GM12878 (cell line): Measurements from ENCODE around the gene DNASE2B. TPM values are rescaled to one million over a fixed set of nuclear protein-coding genes. Genes with fewer than 3 reads are reported as not detected.

Experiments used
- ATAC-seq: fragments of 200-7000 bp; cut with Tn5 transposase; 3 replicates; pipeline ENCODE4 v1.9.1; 2020; ENCODE audit warnings: mild to moderate bottlenecking, moderate library complexity
- BruUV-seq: library from RNA; stranded (reverse); fragments of 400-500 nt; replicated peaks from 2 replicates; lab custom pipeline; 2021; lab: Mats Ljungman, UMichigan
- CTCF ChIA-PET: fragments of 300-600 bp; sonication (Branson Sonifier 250); formaldehyde crosslinking; extraction: SDS; loops from one replicate; lab custom pipeline; 2021; ENCODE audit warnings: inconsistent platforms; lab: Yijun Ruan, JAX
- POLR2A ChIA-PET: fragments of 350-600 bp; formaldehyde crosslinking; extraction: SDS; loops from one replicate; lab custom pipeline; 2021; ENCODE audit warnings: inconsistent platforms; lab: Charles Lee
- RAD21 ChIA-PET: fragments of 300-600 bp; sonication (Branson Sonifier 250); formaldehyde crosslinking; loops from one replicate; lab custom pipeline; 2023; ENCODE audit warnings: antibody characterized with exemption; ENCODE audit not compliant: unreplicated experiment; lab: Charles Lee
- SMC1A ChIA-PET: fragments of 300-600 bp; sonication (Branson Sonifier 250); formaldehyde crosslinking; loops from one replicate; lab custom pipeline; 2023; ENCODE audit not compliant: unreplicated experiment, uncharacterized antibody; lab: Charles Lee
- DNase-seq: peaks from one replicate; pipeline ENCODE4 v3.0.0-alpha.2; 2011; ENCODE audit warnings: low read depth, low spot score
- FAIRE-seq: peaks from 3 replicates; lab custom pipeline; 2011; peaks lifted over from hg19 to GRCh38; lab: Jason Lieb, UNC
- H2AFZ ChIP-seq: 2 replicates; pipeline ENCODE4 v1.6.0; 2011; ENCODE audit warnings: low read depth, low read length, control low read depth; ENCODE audit not compliant: control insufficient read depth
- H3K27ac ChIP-seq: 2 replicates; pipeline ENCODE4 v1.5.1; 2011; ENCODE audit warnings: control low read depth; ENCODE audit not compliant: control insufficient read depth, insufficient read depth
- H3K27me3 ChIP-seq, 2 experiments: replicated peaks in 1 of 2; 2 replicates each; pipeline versions ENCODE4 v1.6.0 to v1.6.1; 2011; ENCODE audit warnings: low read length in 1 of 2; ENCODE audit not compliant: control insufficient read depth in 2 of 2, insufficient read depth in 2 of 2
- H3K36me3 ChIP-seq, 2 experiments: 2 replicates each; pipeline ENCODE4 v1.5.1; 2011; ENCODE audit warnings: low read length in 1 of 2; ENCODE audit not compliant: control insufficient read depth in 2 of 2, insufficient read depth in 2 of 2
- H3K4me1 ChIP-seq: 2 replicates; pipeline ENCODE4 v1.6.1; 2011; ENCODE audit warnings: mild to moderate bottlenecking, low read length, moderate library complexity, mixed read lengths; ENCODE audit not compliant: control insufficient read depth, insufficient read depth
- H3K4me2 ChIP-seq: 2 replicates; pipeline ENCODE4 v1.6.0; 2011; ENCODE audit warnings: control low read depth; ENCODE audit not compliant: control insufficient read depth, insufficient read depth
- H3K4me3 ChIP-seq: fragments of 200-600 bp; sonication (generic); 2 replicates; pipeline ENCODE4 v1.5.1; 2016
- H3K79me2 ChIP-seq: 2 replicates; pipeline ENCODE4 v1.6.0; 2011; ENCODE audit warnings: low read length; ENCODE audit not compliant: control insufficient read depth, insufficient read depth
- H3K9ac ChIP-seq: 2 replicates; pipeline ENCODE4 v1.8.0; 2011; ENCODE audit warnings: low read length, control low read depth, mixed read lengths; ENCODE audit not compliant: control insufficient read depth, insufficient read depth
- H3K9me3 ChIP-seq: replicated peaks from 3 replicates; pipeline ENCODE4 v1.5.1; 2011; ENCODE audit warnings: mild to moderate bottlenecking, low read length; ENCODE audit not compliant: control insufficient read depth, insufficient read depth
- H4K20me1 ChIP-seq: 2 replicates; pipeline ENCODE4 v1.6.0; 2011; ENCODE audit not compliant: control insufficient read depth, insufficient read depth
- ATF2 ChIP-seq: IDR thresholded peaks from 2 replicates; pipeline ENCODE4 v1.6.1; 2012; ENCODE audit warnings: low read length, inconsistent platforms
- BCL11A ChIP-seq: IDR thresholded peaks from 2 replicates; pipeline ENCODE4 v1.6.1; 2011; ENCODE audit warnings: low read depth, low read length
- BHLHE40 ChIP-seq, 2 experiments: fragments of 450-650 bp in 1 of 2; IDR thresholded peaks; 2 replicates each; pipeline ENCODE4 v1.6.1; 2011 to 2017; ENCODE audit warnings: low read depth in 2 of 2, borderline replicate concordance in 1 of 2, improper control_type of control experiment in 1 of 2, low read length in 1 of 2, mild to moderate bottlenecking in 1 of 2
- KDM1A ChIP-seq: fragments of 200-600 bp; sonication (generic); IDR thresholded peaks from 2 replicates; pipeline ENCODE4 v1.6.1; 2016; ENCODE audit warnings: borderline replicate concordance
- MEF2A ChIP-seq: IDR thresholded peaks from 2 replicates; pipeline ENCODE4 v1.6.1; 2011; ENCODE audit warnings: low read depth, mild to moderate bottlenecking, low read length, moderate library complexity; ENCODE audit not compliant: insufficient read depth
- MEF2B ChIP-seq: fragments of 450-650 bp; IDR thresholded peaks from 2 replicates; pipeline ENCODE4 v1.6.1; 2018; ENCODE audit warnings: mild to moderate bottlenecking, moderate library complexity; ENCODE audit not compliant: partially characterized antibody, poor library complexity, severe bottlenecking
- NBN ChIP-seq: fragments of 450-650 bp; IDR thresholded peaks from 2 replicates; pipeline ENCODE4 v1.6.1; 2016
- NKRF ChIP-seq: fragments of 450-650 bp; conservative IDR thresholded peaks from 2 replicates; pipeline ENCODE4 v1.6.1; 2017; ENCODE audit warnings: mild to moderate bottlenecking, moderate library complexity
- SMARCA5 ChIP-seq: fragments of 450-650 bp; IDR thresholded peaks from 2 replicates; pipeline ENCODE4 v1.6.1; 2017; ENCODE audit warnings: mild to moderate bottlenecking
- SPI1 ChIP-seq: IDR thresholded peaks from 2 replicates; pipeline ENCODE4 v1.6.1; 2011; ENCODE audit warnings: low read depth, mild to moderate bottlenecking, low read length, moderate library complexity, borderline replicate concordance; ENCODE audit not compliant: insufficient read depth
- SUPT20H ChIP-seq: IDR thresholded peaks from 2 replicates; pipeline ENCODE4 v1.6.1; 2011; ENCODE audit warnings: low read depth, mild to moderate bottlenecking, low read length, moderate library complexity, borderline replicate concordance; ENCODE audit not compliant: control insufficient read depth
- YBX1 ChIP-seq: fragments of 450-650 bp; IDR thresholded peaks from 2 replicates; pipeline ENCODE4 v1.6.1; 2016; ENCODE audit warnings: antibody characterized with exemption
- ZNF274 ChIP-seq: IDR thresholded peaks from one replicate; pipeline ENCODE4 v1.8.0; 2011; ENCODE audit not compliant: insufficient read length, insufficient read depth
- ZSCAN29 ChIP-seq: fragments of 450-650 bp; IDR thresholded peaks from 2 replicates; pipeline ENCODE4 v1.6.1; 2017; ENCODE audit warnings: mild to moderate bottlenecking, moderate library complexity
- WGBS: methylation state at CpG from one replicate; pipeline ENCODE4 v1.1.6; 2016; ENCODE audit warnings: low lambda C conversion rate; ENCODE audit not compliant: insufficient replicate concordance, insufficient coverage; ENCODE audit errors: missing lambda C conversion rate; 5-methylcytosine and 5-hydroxymethylcytosine counted together
- in situ Hi-C: fragments of 300-500 bp; cut with MboI; formaldehyde crosslinking; loops from 9 replicates; pipeline ENCODE4 v1.14.3; 2018; ENCODE audit warnings: mixed read lengths
- intact Hi-C: fragments of 100-400 bp; cut with micrococcal nuclease; formaldehyde crosslinking; loops from one replicate; pipeline ENCODE4 v1.14.2; 2022; ENCODE audit not compliant: unreplicated experiment
- polyA plus RNA-seq, 11 experiments: library from polyadenylated mRNA; depleted of rRNA in 4 of 11; unstranded in 6 of 11; stranded (reverse) in 5 of 11; fragments of >200 nt; fragmentation: Nextera tagmentation in 4 of 11; fragmentation: Illumina TruSeq in 1 of 11; extraction: Ambion mirVana in 4 of 11; extraction: Trizol in 1 of 11; gene quantifications; 1 replicate in 1 of 11; 2 replicates in 10 of 11; pipeline versions ENCODE4 v1.2.1 to v1.2.3, GENCODE V29; 2011 to 2016; ENCODE audit warnings: inconsistent platforms in 2 of 11, missing spikeins in 2 of 11, low read depth in 1 of 11
- total RNA-seq, 4 experiments: library from RNA; depleted of rRNA in 3 of 4; stranded (reverse); fragments of >200 nt in 3 of 4; fragmentation: Illumina TruSeq in 1 of 4; extraction: Trizol in 1 of 4; gene quantifications; 2 replicates each; pipeline versions ENCODE4 v1.2.1 to v1.2.3, GENCODE V29; 2013 to 2021
- TF ChIP-seq, protein P1 (sequence below): IDR thresholded peaks from 2 replicates; pipeline ENCODE4 v1.6.1; 2012; ENCODE audit warnings: low read depth, low read length, improper control_type of control experiment
- TF ChIP-seq, protein P2 (sequence below): IDR thresholded peaks from 2 replicates; pipeline ENCODE4 v1.6.1; 2012; ENCODE audit warnings: low read depth, low read length, improper control_type of control experiment

The DNASE2B gene
- total and polyA plus RNA-seq, 10 of the 15 experiments (the other 5 are each of a cell fraction or from before 2014, with no cell fraction given) = not detected

DNA sequence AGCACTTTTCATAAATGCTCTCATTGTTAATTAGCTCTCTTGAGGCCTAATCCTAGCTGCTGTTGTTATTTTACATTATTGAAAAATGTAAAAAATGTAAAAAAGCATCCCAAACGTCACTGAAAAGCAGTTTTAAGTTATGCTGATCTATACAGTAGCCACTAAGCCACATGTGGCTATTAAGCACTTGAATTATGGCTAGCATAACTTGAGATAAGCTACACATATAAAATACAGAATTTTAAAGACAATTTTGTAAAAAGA lies 18.4 kb upstream of the DNASE2B start:
- no TSS peak for BruUV-seq
- CTCF ChIA-PET = interaction anchor here (1.2 kb wide), 1 partner anchor 9 kb away, joined by 3 read pairs; no protein-coding TSS in a partner anchor

DNA sequence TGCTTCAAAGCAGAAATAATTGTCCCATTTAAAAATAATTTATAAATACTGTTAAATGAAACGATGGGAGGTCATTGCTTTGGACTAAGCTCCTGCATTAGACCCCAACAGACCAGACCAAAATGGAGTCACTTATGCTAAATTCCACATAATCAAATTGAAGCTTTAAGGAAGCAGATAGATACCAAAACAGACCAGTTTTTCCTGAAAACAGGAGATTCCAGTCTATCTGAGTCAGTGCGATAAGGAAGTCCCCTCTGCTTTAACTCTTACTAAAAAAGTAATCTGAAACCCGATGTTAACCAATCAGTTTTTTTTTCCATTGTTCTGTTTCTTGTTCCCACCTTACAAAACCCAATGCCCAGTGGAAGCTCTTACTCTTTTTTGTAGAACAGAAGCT lies 16.2 kb upstream of the DNASE2B start:
- in situ Hi-C loops (no loop called here), intact Hi-C loops (no loop called here)
- H3K4me1 ChIP-seq = no peaks in the 10 kb centered on the region
- no peaks in the 10 kb centered on the region for H3K9me3 ChIP-seq
- H3K4me2 ChIP-seq = no peak overlapping the region
- no peaks in the 10 kb centered on the region for H3K79me2 ChIP-seq
- H2AFZ ChIP-seq = no peak overlapping the region
- DNase-seq = no peak
- ChIA-PET RAD21 (no interaction called here), CTCF (no interaction called here), POLR2A (no interaction called here), SMC1A (interaction anchor here (1.1 to 3.8 kb wide), 3 partner anchors 8 to 51 kb away, joined by 3 to 14 read pairs (median 3); no protein-coding TSS in a partner anchor)
- H4K20me1 ChIP-seq = no peaks in the 10 kb centered on the region
- BruUV-seq = no TSS peak
- FAIRE-seq = no peak
- no peaks in the 10 kb centered on the region for H3K27me3 ChIP-seq
- H3K9ac ChIP-seq = no peak overlapping the region
- no peak overlapping the region for H3K27ac ChIP-seq
- no peak for ATAC-seq
- no peak overlapping the region for H3K4me3 ChIP-seq
- 83% methylated on average over 3 of the region's 3 CpGs for WGBS
- H3K36me3 ChIP-seq = no peaks in the 10 kb centered on the region
- TF ChIP-seq NKRF (no peak), ATF2 (no peak), SUPT20H (no peak), ZSCAN29 (no peak), KDM1A (no peak), MEF2B (no peak), ZNF274 (no peak), BCL11A (no peak), SPI1 (no peak)
- TF ChIP-seq, protein P1, sequence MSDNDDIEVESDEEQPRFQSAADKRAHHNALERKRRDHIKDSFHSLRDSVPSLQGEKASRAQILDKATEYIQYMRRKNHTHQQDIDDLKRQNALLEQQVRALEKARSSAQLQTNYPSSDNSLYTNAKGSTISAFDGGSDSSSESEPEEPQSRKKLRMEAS = no peak

More for the DNA sequence above, 18.4 kb upstream of the DNASE2B start:
- H3K4me2 ChIP-seq = no peak overlapping the region
- ChIA-PET RAD21 (interaction anchor here (1.4 kb wide), 1 partner anchor 9 kb away, joined by 3 read pairs; no protein-coding TSS in a partner anchor), POLR2A (no interaction called here), SMC1A (interaction anchor here (3.8 kb wide), 1 partner anchor 10 kb away, joined by 14 read pairs; no protein-coding TSS in a partner anchor)
- no peak overlapping the region for H3K27ac ChIP-seq
- DNase-seq (no peak), FAIRE-seq (no peak), ATAC-seq (no peak)
- H2AFZ ChIP-seq = no peak overlapping the region
- TF ChIP-seq BHLHE40 (IDR thresholded peaks at IDR 0.05; ENCODE audit: borderline replicate concordance in 1 of 2, low read depth in 2 of 2, low read length in 1 of 2) = no peak
- TF ChIP-seq, protein P2, sequence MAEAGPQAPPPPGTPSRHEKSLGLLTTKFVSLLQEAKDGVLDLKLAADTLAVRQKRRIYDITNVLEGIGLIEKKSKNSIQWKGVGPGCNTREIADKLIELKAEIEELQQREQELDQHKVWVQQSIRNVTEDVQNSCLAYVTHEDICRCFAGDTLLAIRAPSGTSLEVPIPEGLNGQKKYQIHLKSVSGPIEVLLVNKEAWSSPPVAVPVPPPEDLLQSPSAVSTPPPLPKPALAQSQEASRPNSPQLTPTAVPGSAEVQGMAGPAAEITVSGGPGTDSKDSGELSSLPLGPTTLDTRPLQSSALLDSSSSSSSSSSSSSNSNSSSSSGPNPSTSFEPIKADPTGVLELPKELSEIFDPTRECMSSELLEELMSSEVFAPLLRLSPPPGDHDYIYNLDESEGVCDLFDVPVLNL = no peak
- no peak for TF ChIP-seq YBX1
- no peak for TF ChIP-seq NBN
- no peak for TF ChIP-seq MEF2A
- no peak for TF ChIP-seq SMARCA5
- intact Hi-C loops = no loop called here
- no peaks in the 10 kb centered on the region for H4K20me1 ChIP-seq
- H3K4me1 ChIP-seq = no peaks in the 10 kb centered on the region
- no peaks in the 10 kb centered on the region for H3K27me3 ChIP-seq
- 0% methylated on average over 1 of the region's 1 CpG for WGBS
- H3K9me3 ChIP-seq = no peaks in the 10 kb centered on the region
- no peaks in the 10 kb centered on the region for H3K79me2 ChIP-seq
- no peak overlapping the region for H3K4me3 ChIP-seq
- in situ Hi-C loops = no loop called here
- H3K36me3 ChIP-seq = no peaks in the 10 kb centered on the region
- no peak overlapping the region for H3K9ac ChIP-seq
